ENCODE data around the gene RAMP3.

The RAMP3 gene

GRCh38 chr7:45180084-45180986, 22.7 kb downstream of the RAMP3 start:
- no peak for DNase-seq (ENCODE audit: low read depth)

GRCh38 chr7:45181286-45181960, 23.8 kb downstream of the RAMP3 start:
- DNase-seq (ENCODE audit: low read depth), result no peak

DNA sequence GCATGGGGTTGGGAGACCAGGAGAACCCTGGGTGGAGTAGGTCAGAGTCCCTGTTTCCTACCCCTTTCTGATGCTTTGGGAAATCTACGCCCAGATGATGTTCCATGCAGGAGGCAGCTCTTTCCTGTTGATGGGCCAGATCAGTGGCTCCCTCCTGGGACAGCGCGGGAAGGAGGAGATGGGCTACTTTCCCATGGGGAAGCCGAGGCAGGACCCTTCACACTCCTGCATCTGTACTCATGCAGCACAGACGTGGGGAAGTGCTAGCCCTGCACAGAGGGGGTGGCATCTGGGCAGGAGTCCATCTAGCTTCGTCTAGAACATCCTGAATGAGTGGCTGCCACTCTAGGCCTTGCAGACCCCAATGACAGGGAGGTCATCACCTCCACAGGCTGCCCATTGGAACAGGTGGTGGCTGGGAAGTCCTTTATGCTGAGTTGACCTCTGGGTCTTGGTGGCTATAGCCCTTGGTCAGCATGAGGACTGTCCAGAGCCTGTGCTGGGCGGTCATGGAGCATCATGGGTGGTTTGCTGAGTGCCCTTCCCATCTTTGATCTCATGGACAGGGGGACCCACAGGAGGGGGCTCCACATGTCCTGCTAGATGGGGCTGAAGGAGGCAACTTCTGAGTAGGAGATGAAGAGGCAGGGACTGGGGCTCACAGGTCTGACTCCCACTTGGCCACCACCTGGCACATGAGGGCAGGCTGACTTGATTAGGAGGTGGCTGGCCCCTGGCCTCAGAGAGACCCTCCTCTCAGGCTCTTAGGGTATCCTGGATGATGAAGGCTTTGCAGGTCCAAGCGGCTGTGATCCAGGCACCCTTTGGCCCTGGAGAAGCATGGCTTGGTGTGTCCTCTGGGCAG, 24.6 kb downstream of the RAMP3 start:
- DNase-seq (ENCODE audit: low read depth), result no peak

- no peak for DNase-seq (ENCODE audit: low read depth)
These were observed 25.5 kb downstream of the RAMP3 start for GRCh38 chr7:45182856-45183710.

DNA sequence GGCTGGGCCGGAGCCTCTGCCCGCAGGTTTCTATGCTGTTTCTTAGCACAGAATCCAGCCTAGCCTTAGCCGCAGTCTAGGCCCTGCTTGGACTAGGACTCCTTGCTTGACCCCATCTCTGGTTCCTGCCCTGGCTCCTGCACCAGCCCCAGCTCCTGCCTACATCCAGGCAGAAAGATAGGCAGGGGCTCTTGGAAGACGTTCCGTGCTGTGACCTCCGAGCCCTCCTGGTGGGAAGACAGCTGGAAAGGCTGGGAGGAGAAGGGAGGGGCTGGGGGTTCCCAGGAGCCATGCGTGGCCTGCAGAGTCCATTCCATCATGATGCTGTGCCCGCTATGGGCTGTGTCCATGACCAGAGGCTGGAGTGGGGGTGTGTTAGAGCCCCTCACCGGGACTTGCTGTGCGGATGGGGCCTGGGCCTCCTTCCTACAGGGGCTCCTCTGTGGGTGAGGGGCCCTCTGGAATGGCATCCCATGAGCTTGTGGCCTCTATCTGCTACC, 26.2 kb downstream of the RAMP3 start:
- DNase-seq (ENCODE audit: low read depth), result no peak

DNA sequence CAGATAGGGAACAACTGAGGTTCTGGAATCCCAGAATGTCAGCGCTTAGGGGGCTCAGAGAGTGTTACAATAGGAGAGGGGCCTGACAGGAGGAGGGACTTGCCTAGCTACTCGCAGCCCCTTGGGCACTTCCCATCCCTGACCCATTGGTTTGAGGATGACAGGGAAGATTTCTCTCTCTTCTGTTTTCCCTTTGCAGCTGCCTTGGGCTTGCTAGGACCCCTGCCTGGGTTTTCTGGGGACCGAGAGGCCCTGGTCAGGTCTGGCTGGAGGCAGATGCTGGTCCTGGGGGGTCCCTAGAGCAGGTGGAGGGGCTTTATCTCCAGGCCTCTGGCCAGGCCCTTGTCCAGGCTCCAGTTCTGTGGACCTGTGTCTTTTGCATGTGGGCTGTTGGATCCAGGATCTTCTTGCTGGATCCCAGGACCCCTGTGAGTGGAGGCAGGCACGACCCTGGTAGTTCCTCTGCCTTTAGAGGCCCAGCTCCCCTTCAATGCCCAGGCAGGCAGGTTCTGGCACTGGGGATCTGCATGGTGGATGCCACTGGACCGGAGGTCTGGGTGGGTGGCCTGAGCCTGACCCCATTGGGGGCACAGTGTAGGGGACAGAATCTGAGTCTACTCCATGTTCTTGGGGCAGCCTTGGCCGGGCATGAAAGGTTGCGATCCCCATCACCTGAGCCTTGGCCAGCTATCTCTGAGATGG, 26.9 kb downstream of the RAMP3 start:
- DNase-seq (ENCODE audit: low read depth), result no peak

DNA sequence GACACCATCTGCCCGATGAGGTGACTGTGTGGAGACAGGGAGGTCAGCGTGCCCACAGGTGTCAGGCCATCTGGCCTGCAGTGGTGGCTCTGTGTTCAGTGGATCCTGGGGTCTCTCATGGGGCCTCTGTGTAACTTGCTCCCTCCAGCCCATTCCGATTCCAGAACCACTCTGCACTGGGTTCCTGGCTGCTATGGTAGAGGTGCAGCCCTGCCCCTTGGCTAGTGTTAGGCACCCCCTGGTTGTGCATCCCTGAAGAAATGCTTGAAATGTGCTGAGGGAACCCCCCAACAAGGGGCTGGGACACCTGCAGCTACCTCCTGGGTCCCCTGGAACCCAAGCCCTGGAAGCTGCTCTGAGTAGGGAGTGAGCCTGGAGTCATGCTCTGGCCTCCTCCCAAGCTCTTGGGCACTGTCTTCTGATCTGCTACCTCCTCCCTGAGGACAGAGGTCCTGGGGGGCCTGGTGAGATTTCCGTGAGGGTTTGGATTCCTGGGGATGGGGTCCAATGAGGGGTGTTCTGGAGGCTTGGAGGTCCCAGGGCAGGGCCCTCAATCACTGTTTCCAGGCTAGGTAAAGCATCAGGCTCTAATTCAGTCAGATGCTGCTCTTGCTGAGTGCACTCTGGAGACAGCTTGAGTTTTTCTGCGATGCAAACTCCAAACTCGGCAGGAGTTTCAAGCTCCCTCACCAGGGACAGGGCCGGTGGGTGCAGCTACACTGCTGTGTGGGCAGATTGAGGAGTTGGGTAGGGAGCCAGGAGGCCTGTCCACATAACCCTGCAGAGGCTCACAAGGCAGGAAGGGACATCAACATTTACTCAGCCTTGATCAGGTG, 27.7 kb downstream of the RAMP3 start:
- DNase-seq (ENCODE audit: low read depth), result no peak

GRCh38 chr7:45185864-45186250, 28.3 kb downstream of the RAMP3 start:
- DNase-seq (ENCODE audit: low read depth), result no peak

DNA sequence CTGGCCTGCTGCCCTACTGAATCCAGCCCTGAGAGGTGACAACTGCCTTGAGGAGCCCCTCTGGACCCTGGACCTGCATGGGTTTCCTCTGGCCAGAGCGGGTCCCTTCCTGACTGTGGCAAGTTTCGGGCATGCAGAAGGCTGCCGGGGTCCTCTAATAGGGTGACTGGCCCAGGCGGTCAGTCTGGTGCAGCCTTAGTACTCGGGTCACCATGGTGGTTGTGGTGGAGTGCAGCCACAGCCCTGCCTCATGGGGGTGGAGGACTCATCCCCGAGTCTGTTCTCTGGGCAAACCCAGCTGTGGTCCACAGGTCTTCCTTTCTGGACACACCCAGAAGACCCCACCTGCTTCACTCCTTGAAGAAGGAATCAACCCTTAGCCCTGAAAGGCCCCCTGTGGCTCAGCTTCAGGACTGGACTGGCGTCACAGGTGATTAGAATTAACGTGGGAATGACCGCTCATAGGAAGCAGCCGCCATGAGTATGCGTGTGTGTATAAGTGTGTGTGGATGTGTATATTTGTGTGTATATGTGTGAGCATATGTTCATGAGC, 28.7 kb downstream of the RAMP3 start:
- DNase-seq (ENCODE audit: low read depth), result no peak

DNA sequence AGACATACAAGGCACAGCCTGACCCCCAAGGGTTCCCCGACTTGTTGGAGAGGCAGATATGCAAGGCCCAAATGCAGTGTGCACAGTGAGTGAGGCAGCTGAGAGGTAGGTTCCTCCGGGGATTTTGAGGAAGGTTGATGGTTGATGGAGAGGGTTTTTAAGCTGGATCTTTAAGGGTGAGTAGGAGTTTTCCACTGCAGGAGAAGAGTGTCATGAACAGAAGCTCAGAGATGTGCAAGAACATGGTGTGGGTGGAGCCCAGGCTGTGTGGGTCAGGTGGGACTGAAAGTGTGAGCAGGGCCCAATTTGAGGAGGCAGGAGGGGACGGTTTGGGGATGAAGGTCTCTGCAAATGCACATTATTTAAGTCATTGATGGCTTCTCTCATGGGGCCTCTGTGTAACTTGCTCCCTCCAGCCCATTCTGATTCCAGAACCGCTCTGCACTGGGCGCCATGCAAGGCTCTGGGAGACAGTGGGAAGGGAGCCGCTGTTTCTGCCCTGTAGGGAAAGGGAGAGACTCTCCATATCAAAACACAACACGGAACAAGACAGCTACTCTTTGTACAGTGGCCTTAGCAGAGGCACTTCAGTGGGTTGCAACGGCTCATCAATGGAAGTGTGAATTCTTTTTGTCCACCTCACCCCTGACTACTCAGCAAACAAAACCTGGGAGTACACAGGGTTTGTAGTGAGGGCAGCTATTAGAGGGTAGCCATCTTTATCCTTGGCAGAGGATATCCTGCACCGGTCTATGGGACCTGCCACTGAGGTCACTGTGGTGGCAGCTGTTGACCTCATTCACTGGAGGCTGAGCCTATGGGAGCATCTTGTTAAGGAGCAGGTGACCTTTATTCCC, 29.7 kb downstream of the RAMP3 start:
- DNase-seq (ENCODE audit: low read depth), result no peak

DNA sequence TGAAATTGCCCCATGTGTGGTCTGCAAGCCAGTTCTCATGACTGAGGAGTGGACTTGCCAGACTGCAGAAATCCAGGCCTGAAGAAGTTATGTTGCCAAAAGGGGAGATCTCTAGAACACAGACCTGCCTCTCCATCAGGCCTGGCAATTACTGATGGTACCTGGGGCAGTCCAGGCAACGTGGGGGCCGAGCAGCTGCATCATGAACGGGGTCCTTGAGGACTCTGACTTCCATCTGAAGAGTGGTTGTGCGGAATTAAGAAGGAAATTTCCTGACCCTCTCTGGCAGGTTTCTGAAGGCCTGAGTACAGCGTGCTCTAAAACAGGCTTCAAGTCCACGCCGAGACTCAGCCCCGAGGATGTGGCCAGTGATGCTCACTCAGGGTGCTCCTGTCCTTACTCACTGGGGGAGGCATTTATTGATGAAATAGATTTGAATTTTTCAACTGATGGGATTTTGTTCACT, 30.4 kb downstream of the RAMP3 start:
- DNase-seq (ENCODE audit: low read depth), result no peak

DNA sequence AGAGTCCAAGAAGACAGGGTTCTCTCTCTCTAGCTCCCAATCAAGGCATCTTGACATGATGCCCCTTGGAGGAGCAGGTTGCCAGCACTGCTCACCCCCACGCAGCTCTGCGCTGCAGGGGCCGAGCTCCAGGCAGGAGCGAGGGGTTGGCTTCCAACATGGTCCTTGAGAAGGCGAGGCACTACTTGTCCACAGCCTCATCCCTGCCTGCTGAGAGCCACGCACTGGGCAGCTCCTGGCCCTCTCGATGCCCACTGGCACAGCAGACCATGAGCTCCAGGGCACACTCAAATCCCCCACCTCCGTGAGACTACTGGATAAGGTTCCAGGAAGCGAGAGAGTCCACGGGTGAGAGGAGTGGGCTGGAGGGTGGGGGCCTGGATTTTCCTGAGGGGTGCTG, 31.1 kb downstream of the RAMP3 start:
- no peak for DNase-seq (ENCODE audit: low read depth)

DNA sequence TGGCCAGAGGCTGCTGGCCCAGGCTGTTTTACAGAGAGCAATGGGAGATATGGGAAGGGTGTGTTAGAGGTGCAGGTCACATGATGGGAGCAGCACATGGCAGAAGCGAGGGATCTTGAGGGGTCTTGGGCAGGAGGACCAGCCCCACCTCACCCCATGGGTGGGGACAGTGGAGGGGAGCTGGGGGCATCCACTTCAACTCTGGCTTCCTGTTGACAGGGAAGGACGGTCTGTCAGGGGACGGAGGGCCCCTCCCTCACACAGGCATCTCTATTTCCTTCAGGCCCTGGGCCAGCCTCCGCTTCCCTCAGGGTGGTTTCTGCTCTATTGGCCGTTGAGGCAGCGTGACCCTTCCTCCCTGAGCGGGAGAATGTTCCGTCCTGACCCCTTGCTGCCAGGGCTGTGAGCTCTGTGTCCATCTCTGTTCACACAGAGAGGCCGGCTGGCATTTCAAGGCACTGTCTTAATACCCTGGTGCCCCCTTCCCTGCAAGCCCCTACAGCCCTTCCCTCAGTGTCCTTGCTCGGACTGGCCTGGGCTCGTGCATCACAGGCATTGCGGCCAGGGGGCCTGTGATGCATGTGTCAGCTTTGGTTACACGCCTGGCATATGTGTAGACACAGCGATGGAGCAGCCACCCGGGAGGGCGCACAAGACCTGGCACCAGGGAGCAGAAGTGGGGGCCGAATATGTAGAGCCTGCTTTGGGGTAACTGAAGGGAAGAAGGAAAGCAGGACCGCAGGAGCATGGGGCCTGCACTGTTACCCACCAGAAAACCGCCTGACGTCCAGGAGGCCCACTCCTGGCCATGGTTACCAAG, 31.8 kb downstream of the RAMP3 start:
- DNase-seq (ENCODE audit: low read depth), result no peak

GRCh38 chr7:45190406-45191165, 33.0 kb downstream of the RAMP3 start:
- DNase-seq (ENCODE audit: low read depth), result no peak

DNA sequence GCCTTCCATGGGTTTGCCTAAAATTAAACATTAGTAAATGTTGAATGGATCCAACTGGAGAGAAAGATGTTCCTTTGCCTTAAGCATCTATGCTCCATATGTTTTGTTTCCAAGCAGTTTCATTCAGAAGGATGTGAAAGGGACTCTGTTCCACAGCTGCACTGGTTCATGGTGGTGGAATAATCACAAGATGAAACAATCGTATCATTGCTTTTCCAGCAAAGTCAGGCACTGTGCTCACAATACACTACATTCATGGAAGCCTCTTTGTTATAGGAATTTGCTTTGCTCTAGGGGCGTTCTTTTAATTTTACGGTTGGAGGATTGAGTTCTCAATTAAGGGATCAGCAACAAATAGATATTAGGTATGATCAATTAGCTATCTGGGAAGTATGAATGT, 33.8 kb downstream of the RAMP3 start:
- DNase-seq (ENCODE audit: low read depth), result no peak

- no peak for DNase-seq (ENCODE audit: low read depth)
These were observed 35.0 kb downstream of the RAMP3 start for GRCh38 chr7:45192621-45193041.

- DNase-seq (ENCODE audit: low read depth), result no peak
These were observed 36.2 kb downstream of the RAMP3 start for GRCh38 chr7:45193828-45194227.

Data from activated T-cell treated with anti-CD3 and anti-CD28 coated beads for 1 hour (primary cell).